T-helper 2 cell treated with Interferon-gamma antibody and Interleukin-4, amounts not matched to agents 100 ng/mL and 5 ng/mL, for 36 hours (primary cell): ENCODE measurements around the gene CACNG6. TPM values are rescaled to one million over a fixed set of nuclear protein-coding genes. Genes with fewer than 3 reads are reported as not detected.

Experiments
- intact Hi-C: fragments of 100-400 bp; cut with micrococcal nuclease; formaldehyde crosslinking; loops from one replicate; pipeline ENCODE4 v1.15.1; 2023
- total RNA-seq: library from RNA; stranded (reverse); gene quantifications from 2 replicates; pipeline ENCODE4 v1.2.3, GENCODE V29; 2022

CACNG6 gene
- total RNA-seq, 1 donor from 2014 or later = not detected

DNA sequence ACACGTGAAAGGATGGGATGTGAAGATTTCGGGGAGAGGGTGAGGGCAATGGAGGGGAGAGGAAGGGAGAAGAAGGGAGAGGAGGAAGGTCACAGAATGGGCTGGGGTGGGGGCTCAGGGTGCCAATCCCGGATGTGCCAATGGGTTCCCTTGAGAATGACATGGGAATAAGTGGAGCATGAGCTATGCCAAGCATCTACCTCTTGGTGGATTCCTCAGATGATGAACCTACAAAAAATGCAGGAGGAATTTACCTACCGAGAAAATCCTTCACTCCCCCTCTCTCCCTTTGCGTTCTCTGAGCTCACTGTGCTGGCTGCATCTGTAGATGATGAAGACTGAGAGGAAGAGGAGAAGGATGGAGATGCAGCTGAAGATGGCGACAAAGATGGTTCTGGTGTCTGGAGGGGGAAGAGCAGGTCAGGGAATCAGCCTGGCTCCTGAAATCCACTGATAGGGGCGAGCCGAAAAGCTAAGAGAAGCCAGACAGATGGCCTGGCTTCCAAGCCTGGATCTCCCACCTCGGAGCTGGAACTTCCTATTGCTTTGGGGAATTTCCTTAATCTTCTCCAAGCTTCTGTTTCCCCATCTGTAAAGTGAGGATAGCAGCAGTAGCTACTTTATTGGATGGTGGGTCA is 50.7 kb downstream of the CACNG6 start:
- intact Hi-C loops = no loop called here

GRCh38 chr19:54042989-54043388 is 51.6 kb downstream of the CACNG6 start:
- intact Hi-C loops = no loop called here

DNA sequence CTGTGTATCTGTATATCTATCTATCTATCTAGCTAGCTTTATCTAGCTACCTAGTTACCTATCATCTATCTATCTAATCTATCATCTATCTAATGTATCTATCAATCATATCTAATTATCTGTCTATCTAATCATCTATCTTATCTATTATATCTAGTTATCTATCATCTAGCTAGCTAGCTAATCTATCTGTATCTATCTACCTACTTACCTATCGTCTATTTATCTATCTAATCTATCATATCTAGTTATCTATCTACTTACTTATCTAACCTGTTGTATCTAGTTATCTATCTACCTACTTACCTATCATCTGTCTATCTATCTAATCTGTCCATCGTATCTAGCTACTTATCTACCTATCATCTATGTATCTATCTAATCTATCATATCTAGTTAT is 54.3 kb downstream of the CACNG6 start:
- intact Hi-C loops = no loop called here

DNA sequence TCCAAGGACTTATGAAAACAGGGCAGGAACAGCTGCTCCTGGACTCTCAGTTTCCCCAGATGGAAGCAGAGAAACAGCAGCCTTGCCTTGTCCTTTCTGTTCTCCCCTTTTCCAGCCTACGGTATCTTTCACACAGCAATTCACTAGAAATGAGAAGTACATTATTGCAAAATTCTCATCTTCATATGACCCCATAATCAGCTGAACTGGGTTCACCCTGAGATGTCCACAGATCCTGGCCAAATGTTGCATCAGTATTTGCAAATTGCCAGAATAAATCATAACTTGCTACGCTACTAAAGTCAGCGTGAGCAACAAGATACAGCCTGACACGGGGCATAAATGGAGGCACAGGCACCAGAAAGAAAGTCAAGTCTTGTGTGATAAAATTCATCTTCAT is 56.2 kb downstream of the CACNG6 start:
- intact Hi-C loops = no loop called here

Other genes with a start within 250 kb of the CACNG6 start
- not detected in 2 replicates for gene NLRP12, start 167.3 kb upstream of the CACNG6 start, total RNA-seq
- 122 and 124 TPM in 2 replicates for gene MYADM, start 123.8 kb upstream of the CACNG6 start, total RNA-seq
- gene PRKCG, start 109.4 kb upstream of the CACNG6 start, total RNA-seq = 0.50 TPM in 1 of 2 replicates, not detected in the other
- not detected in 2 replicates for gene CACNG7, start 82.4 kb upstream of the CACNG6 start, total RNA-seq
- gene CACNG8, start 28.7 kb upstream of the CACNG6 start, total RNA-seq = not detected in 2 replicates
- gene VSTM1, start 72.3 kb downstream of the CACNG6 start, total RNA-seq = not detected in 2 replicates
- not detected in 2 replicates for gene TARM1, start 89.7 kb downstream of the CACNG6 start, total RNA-seq
- gene OSCAR, start 109.2 kb downstream of the CACNG6 start, total RNA-seq = 0.14 TPM in 1 of 2 replicates, not detected in the other
- gene NDUFA3, start 111.2 kb downstream of the CACNG6 start, total RNA-seq = 109 and 114 TPM in 2 replicates
- gene TFPT, start 124.0 kb downstream of the CACNG6 start, total RNA-seq = 32.0 and 38.2 TPM in 2 replicates
- gene PRPF31, start 124.1 kb downstream of the CACNG6 start, total RNA-seq = 71.3 and 75.9 TPM in 2 replicates
- gene CNOT3, start 146.1 kb downstream of the CACNG6 start, total RNA-seq = 61.0 and 61.1 TPM in 2 replicates
- gene LENG1, start 168.1 kb downstream of the CACNG6 start, total RNA-seq = 6.4 and 7.0 TPM in 2 replicates
- 3.5 and 3.9 TPM in 2 replicates for gene TMC4, start 181.5 kb downstream of the CACNG6 start, total RNA-seq
- gene MBOAT7, start 197.9 kb downstream of the CACNG6 start, total RNA-seq = 107 and 115 TPM in 2 replicates
- gene TSEN34, start 199.7 kb downstream of the CACNG6 start, total RNA-seq = 7.3 and 8.9 TPM in 2 replicates
- gene RPS9, start 209.2 kb downstream of the CACNG6 start, total RNA-seq = 1,209 and 1,241 TPM in 2 replicates
- gene LILRB3, start 231.4 kb downstream of the CACNG6 start, total RNA-seq = 0.14 and 0.61 TPM in 2 replicates